ENCODE results near the gene DYNC1H1. TPM values are rescaled to one million over a fixed set of nuclear protein-coding genes. Genes with fewer than 3 reads are reported as not detected.

DYNC1H1 gene
- polyA plus RNA-seq, 10 donors = 252 to 337 (median 278) TPM

DNA sequence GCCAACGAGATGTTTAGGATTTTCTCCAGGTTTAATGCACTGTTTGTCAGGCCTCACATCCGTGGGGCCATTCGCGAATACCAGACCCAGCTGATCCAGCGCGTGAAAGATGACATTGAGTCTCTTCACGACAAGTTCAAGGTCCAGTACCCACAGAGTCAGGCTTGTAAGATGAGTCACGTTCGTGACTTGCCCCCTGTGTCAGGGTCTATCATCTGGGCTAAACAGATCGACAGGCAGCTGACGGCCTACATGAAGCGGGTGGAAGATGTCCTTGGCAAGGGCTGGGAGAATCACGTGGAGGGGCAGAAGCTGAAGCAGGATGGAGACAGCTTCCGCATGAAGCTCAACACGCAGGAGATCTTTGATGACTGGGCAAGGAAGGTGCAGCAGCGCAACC lies 21.6 kb downstream of the DYNC1H1 start:
- no peak for DNase-seq

- no peak for DNase-seq
Observed at GRCh38 chr14:101986953-101987352, 22.6 kb downstream of the DYNC1H1 start.

GRCh38 chr14:101988377-101988776 lies 24.0 kb downstream of the DYNC1H1 start:
- no peak for DNase-seq

- DNase-seq = no peak
Observed at GRCh38 chr14:101991352-101991751, 27.0 kb downstream of the DYNC1H1 start.

- no peak for DNase-seq
Observed at GRCh38 chr14:101992708-101993107, 28.3 kb downstream of the DYNC1H1 start.

DNA sequence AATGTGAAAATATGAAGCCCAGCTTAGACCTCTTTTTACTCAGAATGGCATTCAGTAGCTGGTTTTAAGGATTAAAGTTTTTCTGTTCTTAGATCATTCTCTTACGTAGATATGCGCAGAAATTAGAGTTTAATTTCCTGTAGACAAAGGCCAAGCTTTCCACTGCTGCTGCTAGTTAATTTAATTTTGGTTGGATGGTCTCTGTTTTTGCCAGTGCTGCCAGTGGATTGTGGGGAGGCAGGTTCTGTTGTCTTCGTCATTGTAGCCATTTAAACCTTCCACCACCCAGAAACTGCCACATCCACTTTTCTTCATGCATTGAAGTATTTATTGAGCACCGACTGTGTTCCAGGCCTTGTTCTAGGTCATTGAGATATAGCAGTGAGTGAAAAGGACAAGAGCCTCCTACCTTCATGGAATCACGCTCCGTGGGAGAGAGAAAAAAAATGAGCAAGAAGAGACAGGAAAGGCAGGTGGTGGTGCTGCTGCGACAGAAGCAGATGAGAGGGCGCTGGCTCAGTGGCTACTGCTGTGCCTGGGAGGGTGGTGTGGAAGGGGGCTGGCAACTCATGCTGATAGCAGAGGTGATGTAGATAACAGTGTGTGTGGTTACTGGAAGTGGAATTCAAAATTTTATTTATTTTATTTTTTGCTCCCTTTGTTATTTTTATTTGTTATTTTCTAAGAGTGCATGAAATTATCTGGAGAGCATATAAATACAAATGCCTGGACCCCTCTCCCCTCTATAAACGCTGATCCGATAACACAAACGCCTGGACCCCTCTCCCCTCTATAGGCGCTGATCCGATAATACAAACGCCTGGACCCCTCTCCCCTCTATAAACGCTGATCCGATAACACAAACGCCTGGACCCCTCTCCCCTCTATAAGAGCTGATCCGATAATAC lies 33.3 kb downstream of the DYNC1H1 start:
- DNase-seq = no peak

DNA sequence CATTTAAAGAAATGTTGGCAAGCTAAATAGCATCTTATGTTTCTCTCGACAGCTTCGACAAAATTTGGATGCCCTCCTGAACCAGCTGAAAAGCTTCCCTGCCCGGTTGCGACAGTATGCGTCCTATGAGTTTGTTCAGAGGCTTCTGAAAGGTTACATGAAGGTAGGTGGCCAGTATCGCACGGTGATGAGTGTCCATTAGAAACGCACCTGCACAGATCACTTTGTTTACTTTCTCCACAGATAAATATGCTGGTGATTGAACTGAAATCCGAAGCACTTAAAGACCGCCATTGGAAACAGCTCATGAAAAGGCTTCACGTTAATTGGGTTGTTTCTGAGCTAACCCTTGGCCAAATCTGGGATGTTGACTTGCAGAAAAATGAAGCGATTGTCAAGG lies 36.5 kb downstream of the DYNC1H1 start:
- no peak for DNase-seq

- no peak for DNase-seq
Observed at GRCh38 chr14:102005336-102005735, 41.0 kb downstream of the DYNC1H1 start.

- no peak for DNase-seq
Observed at GRCh38 chr14:102007916-102008418, 43.6 kb downstream of the DYNC1H1 start.

- DNase-seq = no peak
Observed at GRCh38 chr14:102008891-102009290, 44.5 kb downstream of the DYNC1H1 start.

- no peak for DNase-seq
Observed at GRCh38 chr14:102011631-102012030, 47.3 kb downstream of the DYNC1H1 start.

GRCh38 chr14:102012336-102012735 lies 48.0 kb downstream of the DYNC1H1 start:
- DNase-seq = no peak

DNA sequence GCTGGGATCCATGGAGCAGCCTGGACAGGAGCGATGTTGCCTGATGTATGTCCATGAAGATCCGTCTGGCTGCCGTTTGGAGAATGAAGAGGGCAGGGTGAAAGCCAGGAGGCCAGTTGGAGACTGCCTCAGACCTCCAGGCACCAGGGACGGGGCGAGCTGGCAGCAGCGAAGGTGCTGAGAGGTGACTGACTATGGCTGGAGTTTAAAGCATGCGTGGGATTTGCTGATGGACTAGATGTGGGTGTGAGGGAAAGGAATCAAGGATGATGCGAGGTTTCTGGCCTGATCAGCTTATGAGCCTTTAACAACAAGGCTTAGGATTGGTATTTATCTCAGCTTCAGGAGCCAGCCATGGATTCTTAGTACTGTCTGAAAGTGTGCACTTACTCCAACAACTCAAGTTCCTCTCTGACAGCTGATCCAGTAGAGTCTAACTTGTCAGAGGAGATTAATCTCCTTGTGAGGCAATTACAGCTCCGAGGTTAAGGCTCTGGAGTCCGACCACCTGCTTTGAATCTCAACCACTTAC lies 49.4 kb downstream of the DYNC1H1 start:
- DNase-seq = no peak

GRCh38 chr14:102015045-102015685 lies 50.8 kb downstream of the DYNC1H1 start:
- no peak for DNase-seq

DNA sequence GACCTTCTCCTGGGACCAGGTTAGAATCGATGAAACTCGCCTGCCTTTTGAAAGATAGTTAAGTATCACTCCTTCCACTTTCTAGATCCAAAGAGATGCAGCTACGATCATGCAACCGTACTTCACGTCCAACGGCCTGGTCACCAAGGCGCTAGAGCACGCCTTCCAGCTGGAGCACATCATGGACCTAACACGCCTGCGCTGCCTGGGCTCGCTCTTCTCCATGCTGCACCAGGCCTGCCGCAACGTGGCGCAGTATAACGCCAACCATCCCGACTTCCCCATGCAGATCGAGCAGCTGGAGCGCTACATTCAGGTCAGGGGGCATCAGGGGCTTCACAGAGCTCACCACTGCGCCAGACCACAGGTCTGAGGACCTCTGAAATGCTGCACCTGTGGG lies 51.4 kb downstream of the DYNC1H1 start:
- no peak for DNase-seq

DNA sequence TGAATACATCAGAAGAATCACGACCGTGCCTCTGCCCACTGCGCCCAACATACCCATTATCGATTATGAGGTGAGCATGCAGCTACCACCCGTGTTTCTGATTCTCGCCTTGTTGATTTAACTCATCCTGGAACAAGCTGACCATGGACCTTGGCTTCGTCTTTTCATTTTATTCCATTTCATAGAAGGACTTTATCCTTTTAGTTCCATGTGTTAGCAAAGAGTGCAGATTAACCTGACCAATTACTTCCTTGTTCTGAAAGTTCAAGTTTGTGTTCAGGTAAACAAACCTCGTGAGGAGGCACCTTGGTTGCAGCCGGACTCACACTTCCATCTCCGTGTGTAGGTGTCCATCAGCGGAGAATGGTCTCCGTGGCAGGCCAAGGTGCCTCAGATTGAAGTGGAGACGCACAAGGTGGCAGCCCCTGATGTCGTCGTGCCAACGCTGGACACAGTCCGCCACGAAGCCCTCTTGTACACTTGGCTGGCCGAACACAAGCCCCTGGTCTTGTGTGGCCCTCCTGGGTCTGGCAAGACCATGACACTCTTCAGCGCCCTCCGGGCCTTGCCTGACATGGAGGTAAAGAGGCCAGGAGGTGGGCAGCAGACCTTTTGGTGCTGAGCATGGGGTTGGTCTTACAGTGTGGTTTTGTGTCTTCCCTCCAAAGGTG lies 52.2 kb downstream of the DYNC1H1 start:
- no peak for DNase-seq

- DNase-seq = no peak
Observed at GRCh38 chr14:102018251-102018650, 53.9 kb downstream of the DYNC1H1 start.

DNA sequence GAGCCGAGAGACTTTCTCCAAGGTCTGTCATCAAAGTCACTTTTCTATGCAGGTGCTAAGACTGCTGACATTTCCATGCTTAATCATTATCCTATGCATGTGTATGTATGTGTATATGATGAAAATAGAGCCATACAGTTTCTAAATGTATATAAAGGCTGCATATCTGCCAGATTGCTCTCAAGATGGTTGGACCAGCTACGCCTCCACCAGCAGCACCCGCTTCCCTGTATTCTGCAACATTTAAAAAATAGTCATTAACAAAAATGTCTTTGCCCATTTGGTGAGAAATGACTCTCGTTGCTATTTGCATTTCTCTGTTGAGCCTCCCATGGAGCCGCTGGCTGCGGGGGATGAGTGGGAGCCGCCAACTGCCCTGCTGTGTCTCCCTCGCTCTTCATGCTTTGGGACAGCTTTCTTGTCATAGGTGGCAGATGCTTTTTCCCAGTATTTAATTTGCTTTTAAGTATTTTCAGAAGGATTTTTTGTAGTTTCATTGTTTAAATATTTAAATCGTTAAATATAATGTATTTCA lies 54.7 kb downstream of the DYNC1H1 start:
- DNase-seq = no peak

DNA sequence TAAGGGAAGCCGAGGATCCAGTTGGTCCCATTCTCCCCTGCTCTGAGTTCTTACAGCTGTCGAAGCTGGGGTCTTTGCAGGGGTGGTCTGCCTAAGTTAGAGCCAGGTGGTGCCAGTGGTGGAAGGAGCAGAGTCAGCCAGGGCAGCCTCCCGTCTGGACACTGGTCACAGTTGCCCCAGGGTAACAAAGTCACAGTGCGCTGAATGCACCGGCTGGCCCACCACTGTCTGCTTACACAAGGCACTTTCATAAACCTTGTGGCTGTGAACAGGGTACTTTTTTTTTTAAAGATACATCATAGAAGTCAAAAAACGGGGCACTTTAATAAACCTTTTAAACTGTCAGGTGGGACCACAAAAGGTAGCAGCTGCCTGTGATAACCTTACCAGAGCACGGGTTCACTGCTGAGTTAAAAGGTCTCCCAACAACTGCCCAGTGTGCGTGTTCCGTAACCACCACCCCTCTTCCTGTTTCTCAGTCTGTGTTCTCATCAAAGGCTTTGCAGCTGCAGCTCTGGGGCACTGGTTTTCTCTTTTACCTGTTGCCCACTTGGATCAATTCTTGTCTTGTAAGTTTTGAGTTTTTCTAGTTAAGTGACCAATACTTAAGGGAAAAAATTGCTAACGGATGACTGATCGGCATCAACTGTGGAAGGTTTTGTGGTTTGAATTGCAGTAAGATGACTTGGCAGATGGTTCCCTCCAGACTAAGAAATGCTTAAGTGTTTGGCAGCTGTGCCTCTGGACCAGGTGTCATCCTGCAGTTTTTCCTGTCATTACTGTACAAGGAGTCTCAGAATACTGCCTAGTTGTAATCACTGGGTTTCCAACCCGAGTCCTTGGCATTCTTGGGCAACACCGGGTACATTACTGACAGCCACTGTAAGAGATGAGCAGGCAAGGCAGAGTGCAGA lies 55.9 kb downstream of the DYNC1H1 start:
- peak in 1 of 3 donors; percentile 31 for DNase-seq

- DNase-seq = no peak
Observed at GRCh38 chr14:102026934-102027333, 62.6 kb downstream of the DYNC1H1 start.

- DNase-seq = no peak
Observed at GRCh38 chr14:102027951-102028350, 63.6 kb downstream of the DYNC1H1 start.

Measured in muscle of back (tissue), 11 donors.